ENCODE measurements around the gene CNTNAP2.

DNA sequence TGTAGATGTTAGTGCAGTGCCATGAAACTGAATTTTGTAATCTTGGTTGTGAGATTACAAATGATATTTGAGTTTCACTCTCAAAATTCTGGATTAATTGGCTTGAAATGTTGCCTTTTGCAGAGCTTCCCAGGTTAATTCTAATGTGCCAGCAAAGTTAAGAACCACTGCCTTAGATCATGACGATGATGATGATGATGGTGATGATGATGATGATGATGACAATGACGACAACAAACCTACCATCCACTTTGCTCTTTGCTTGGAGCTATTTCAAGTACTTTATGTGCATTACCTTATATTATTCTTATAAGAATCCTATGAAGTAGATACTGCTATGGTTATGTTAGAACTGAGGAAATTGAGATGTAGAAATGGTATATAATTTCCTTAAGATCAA, 261.6 kb downstream of the CNTNAP2 start:
- TF ChIP-seq, protein P1, sequence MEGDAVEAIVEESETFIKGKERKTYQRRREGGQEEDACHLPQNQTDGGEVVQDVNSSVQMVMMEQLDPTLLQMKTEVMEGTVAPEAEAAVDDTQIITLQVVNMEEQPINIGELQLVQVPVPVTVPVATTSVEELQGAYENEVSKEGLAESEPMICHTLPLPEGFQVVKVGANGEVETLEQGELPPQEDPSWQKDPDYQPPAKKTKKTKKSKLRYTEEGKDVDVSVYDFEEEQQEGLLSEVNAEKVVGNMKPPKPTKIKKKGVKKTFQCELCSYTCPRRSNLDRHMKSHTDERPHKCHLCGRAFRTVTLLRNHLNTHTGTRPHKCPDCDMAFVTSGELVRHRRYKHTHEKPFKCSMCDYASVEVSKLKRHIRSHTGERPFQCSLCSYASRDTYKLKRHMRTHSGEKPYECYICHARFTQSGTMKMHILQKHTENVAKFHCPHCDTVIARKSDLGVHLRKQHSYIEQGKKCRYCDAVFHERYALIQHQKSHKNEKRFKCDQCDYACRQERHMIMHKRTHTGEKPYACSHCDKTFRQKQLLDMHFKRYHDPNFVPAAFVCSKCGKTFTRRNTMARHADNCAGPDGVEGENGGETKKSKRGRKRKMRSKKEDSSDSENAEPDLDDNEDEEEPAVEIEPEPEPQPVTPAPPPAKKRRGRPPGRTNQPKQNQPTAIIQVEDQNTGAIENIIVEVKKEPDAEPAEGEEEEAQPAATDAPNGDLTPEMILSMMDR (IDR thresholded peaks at IDR 0.05; ENCODE audit: low read depth, low read length, missing input control): no peak
- TF ChIP-seq FOXA1 (IDR thresholded peaks at IDR 0.05) (no peak), EGR1 (IDR thresholded peaks at IDR 0.05; ENCODE audit: low read depth in 2 of 2) (no peak), RAD21 (IDR thresholded peaks at IDR 0.05) (no peak)
- TF ChIP-seq, protein P2, sequence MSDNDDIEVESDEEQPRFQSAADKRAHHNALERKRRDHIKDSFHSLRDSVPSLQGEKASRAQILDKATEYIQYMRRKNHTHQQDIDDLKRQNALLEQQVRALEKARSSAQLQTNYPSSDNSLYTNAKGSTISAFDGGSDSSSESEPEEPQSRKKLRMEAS (IDR thresholded peaks at IDR 0.05): no peak
- TF ChIP-seq, protein P3, sequence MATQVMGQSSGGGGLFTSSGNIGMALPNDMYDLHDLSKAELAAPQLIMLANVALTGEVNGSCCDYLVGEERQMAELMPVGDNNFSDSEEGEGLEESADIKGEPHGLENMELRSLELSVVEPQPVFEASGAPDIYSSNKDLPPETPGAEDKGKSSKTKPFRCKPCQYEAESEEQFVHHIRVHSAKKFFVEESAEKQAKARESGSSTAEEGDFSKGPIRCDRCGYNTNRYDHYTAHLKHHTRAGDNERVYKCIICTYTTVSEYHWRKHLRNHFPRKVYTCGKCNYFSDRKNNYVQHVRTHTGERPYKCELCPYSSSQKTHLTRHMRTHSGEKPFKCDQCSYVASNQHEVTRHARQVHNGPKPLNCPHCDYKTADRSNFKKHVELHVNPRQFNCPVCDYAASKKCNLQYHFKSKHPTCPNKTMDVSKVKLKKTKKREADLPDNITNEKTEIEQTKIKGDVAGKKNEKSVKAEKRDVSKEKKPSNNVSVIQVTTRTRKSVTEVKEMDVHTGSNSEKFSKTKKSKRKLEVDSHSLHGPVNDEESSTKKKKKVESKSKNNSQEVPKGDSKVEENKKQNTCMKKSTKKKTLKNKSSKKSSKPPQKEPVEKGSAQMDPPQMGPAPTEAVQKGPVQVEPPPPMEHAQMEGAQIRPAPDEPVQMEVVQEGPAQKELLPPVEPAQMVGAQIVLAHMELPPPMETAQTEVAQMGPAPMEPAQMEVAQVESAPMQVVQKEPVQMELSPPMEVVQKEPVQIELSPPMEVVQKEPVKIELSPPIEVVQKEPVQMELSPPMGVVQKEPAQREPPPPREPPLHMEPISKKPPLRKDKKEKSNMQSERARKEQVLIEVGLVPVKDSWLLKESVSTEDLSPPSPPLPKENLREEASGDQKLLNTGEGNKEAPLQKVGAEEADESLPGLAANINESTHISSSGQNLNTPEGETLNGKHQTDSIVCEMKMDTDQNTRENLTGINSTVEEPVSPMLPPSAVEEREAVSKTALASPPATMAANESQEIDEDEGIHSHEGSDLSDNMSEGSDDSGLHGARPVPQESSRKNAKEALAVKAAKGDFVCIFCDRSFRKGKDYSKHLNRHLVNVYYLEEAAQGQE (IDR thresholded peaks at IDR 0.05): no peak
